Measurements from ENCODE around the gene ATP2B1.

- TF ChIP-seq CTCF (IDR thresholded peaks at IDR 0.05) (no peak), EZH2 (IDR thresholded peaks at IDR 0.05; ENCODE audit: borderline replicate concordance, insufficient read depth, low read depth, low read length, poor library complexity, severe bottlenecking) (no peak)
Observed at GRCh38 chr12:89649820-89650219, 58.8 kb downstream of the ATP2B1 start.
